ENCODE results near the gene CD320. TPM values are rescaled to one million over a fixed set of nuclear protein-coding genes. Genes with fewer than 3 reads are reported as not detected.

The CD320 gene
- total RNA-seq, 2 experiments from 2014 or later: 42.0 to 49.8 TPM

- peaks cover 21% of the 10 kb centered on the region for H3K4me1 Mint-ChIP-seq
- no peak overlapping the region for H3K27ac Mint-ChIP-seq
- H3K4me3 Mint-ChIP-seq: no peak overlapping the region
- peaks cover 34% of the 10 kb centered on the region for H3K27me3 Mint-ChIP-seq
- H3K36me3 Mint-ChIP-seq: no peaks in the 10 kb centered on the region
- ATAC-seq (no peak), DNase-seq (no peak)
- CTCF ChIA-PET: interaction anchor here (0.6 to 5.9 kb wide), 7 partner anchors 9 to 240 kb away, joined by 3 to 48 read pairs (median 3); no protein-coding TSS in a partner anchor
- no peaks in the 10 kb centered on the region for H3K9me3 Mint-ChIP-seq (ENCODE audit: low read depth)
Observed at GRCh38 chr19:8340341-8341096, 32.4 kb upstream of the CD320 start.

- no peak for DNase-seq
- no peak for ATAC-seq
- H3K9me3 Mint-ChIP-seq (ENCODE audit: low read depth): no peaks in the 10 kb centered on the region
- CTCF ChIA-PET: interaction anchor here (1.1 to 2.0 kb wide), 3 partner anchors 9 to 16 kb away, joined by 3 to 8 read pairs (median 4); no protein-coding TSS in a partner anchor
- peaks cover 25% of the 10 kb centered on the region for H3K4me1 Mint-ChIP-seq
- H3K27ac Mint-ChIP-seq: no peak overlapping the region
- no peaks in the 10 kb centered on the region for H3K36me3 Mint-ChIP-seq
- H3K4me3 Mint-ChIP-seq: no peak overlapping the region
- peaks cover 39% of the 10 kb centered on the region for H3K27me3 Mint-ChIP-seq
Observed at GRCh38 chr19:8338835-8339234, 30.7 kb upstream of the CD320 start.

- no peak overlapping the region for H3K4me3 Mint-ChIP-seq
Observed at GRCh38 chr19:8337728-8338127, 29.6 kb upstream of the CD320 start.

GRCh38 chr19:8336660-8337059 is 28.5 kb upstream of the CD320 start:
- peaks cover 15% of the 10 kb centered on the region for H3K4me1 Mint-ChIP-seq
- CTCF ChIA-PET: interaction anchor here (0.8 to 3.9 kb wide), 4 partner anchors 10 to 69 kb away, joined by 3 to 29 read pairs (median 5); no protein-coding TSS in a partner anchor
- H3K9me3 Mint-ChIP-seq (ENCODE audit: low read depth): no peaks in the 10 kb centered on the region
- peaks cover 45% of the 10 kb centered on the region for H3K27me3 Mint-ChIP-seq
- no peaks in the 10 kb centered on the region for H3K36me3 Mint-ChIP-seq
- no peak for ATAC-seq
- H3K4me3 Mint-ChIP-seq: no peak overlapping the region
- H3K27ac Mint-ChIP-seq: no peak overlapping the region
- DNase-seq: no peak

More at GRCh38 chr19:8337728-8338127, 29.6 kb upstream of the CD320 start:
- Mint-ChIP-seq H3K36me3 (no peaks in the 10 kb centered on the region), H3K4me1 (peaks cover 21% of the 10 kb centered on the region), H3K9me3 (ENCODE audit: low read depth) (no peaks in the 10 kb centered on the region), H3K27ac (no peak overlapping the region), H3K27me3 (peaks cover 45% of the 10 kb centered on the region)
- CTCF ChIA-PET: no interaction called here
- no peak for ATAC-seq
- DNase-seq: no peak

- peaks cover 45% of the 10 kb centered on the region for H3K27me3 Mint-ChIP-seq
- ATAC-seq (no peak), DNase-seq (no peak)
- peak overlapping the region; percentile 48 for H3K4me3 Mint-ChIP-seq
- no peaks in the 10 kb centered on the region for H3K36me3 Mint-ChIP-seq
- H3K9me3 Mint-ChIP-seq (ENCODE audit: low read depth): no peaks in the 10 kb centered on the region
- CTCF ChIA-PET: interaction anchor here (0.8 to 3.9 kb wide), 8 partner anchors 8 to 206 kb away, joined by 3 to 29 read pairs (median 4); partner anchors contain the start of genes KANK3 and ZNF414
- H3K27ac Mint-ChIP-seq: no peak overlapping the region
- H3K4me1 Mint-ChIP-seq: peaks cover 14% of the 10 kb centered on the region
Observed at GRCh38 chr19:8336072-8336569, 28.0 kb upstream of the CD320 start.

- Mint-ChIP-seq H3K4me1 (peaks cover 12% of the 10 kb centered on the region), H3K27ac (no peak overlapping the region), H3K27me3 (peaks cover 40% of the 10 kb centered on the region), H3K36me3 (no peaks in the 10 kb centered on the region), H3K9me3 (ENCODE audit: low read depth) (no peaks in the 10 kb centered on the region), H3K4me3 (peak overlapping the region; percentile 48)
- no peak for DNase-seq
- CTCF ChIA-PET: interaction anchor here (0.8 to 3.9 kb wide), 10 partner anchors 8 to 206 kb away, joined by 3 to 29 read pairs (median 6); partner anchors contain the start of genes ANGPTL4, KANK3 and ZNF414
- ATAC-seq: peak; percentile 66
Observed at GRCh38 chr19:8335343-8336071, 27.3 kb upstream of the CD320 start.

GRCh38 chr19:8334458-8335342 is 26.5 kb upstream of the CD320 start:
- DNase-seq: peak; percentile 58
- Mint-ChIP-seq H3K4me1 (peaks cover 10% of the 10 kb centered on the region), H3K9me3 (ENCODE audit: low read depth) (no peaks in the 10 kb centered on the region), H3K27ac (no peak overlapping the region), H3K36me3 (no peaks in the 10 kb centered on the region), H3K27me3 (peaks cover 36% of the 10 kb centered on the region), H3K4me3 (no peak overlapping the region)
- CTCF ChIA-PET: interaction anchor here (0.6 to 3.9 kb wide), 13 partner anchors 8 to 589 kb away, joined by 3 to 29 read pairs (median 5); partner anchors contain the start of genes ANGPTL4, KANK3, MARCHF2 and ZNF414
- ATAC-seq: peak; percentile 73

- no peak overlapping the region for H3K27ac Mint-ChIP-seq
- H3K27me3 Mint-ChIP-seq: peaks cover 35% of the 10 kb centered on the region
- no peaks in the 10 kb centered on the region for H3K36me3 Mint-ChIP-seq
- DNase-seq (no peak), ATAC-seq (no peak)
- no peak overlapping the region for H3K4me3 Mint-ChIP-seq
- H3K9me3 Mint-ChIP-seq (ENCODE audit: low read depth): no peaks in the 10 kb centered on the region
- CTCF ChIA-PET: interaction anchor here (0.6 to 3.9 kb wide), 8 partner anchors 10 to 590 kb away, joined by 3 to 29 read pairs (median 5); partner anchors contain the start of genes ANGPTL4, KANK3 and MARCHF2
- peaks cover 10% of the 10 kb centered on the region for H3K4me1 Mint-ChIP-seq
Observed at GRCh38 chr19:8333767-8334457, 25.8 kb upstream of the CD320 start.

DNA sequence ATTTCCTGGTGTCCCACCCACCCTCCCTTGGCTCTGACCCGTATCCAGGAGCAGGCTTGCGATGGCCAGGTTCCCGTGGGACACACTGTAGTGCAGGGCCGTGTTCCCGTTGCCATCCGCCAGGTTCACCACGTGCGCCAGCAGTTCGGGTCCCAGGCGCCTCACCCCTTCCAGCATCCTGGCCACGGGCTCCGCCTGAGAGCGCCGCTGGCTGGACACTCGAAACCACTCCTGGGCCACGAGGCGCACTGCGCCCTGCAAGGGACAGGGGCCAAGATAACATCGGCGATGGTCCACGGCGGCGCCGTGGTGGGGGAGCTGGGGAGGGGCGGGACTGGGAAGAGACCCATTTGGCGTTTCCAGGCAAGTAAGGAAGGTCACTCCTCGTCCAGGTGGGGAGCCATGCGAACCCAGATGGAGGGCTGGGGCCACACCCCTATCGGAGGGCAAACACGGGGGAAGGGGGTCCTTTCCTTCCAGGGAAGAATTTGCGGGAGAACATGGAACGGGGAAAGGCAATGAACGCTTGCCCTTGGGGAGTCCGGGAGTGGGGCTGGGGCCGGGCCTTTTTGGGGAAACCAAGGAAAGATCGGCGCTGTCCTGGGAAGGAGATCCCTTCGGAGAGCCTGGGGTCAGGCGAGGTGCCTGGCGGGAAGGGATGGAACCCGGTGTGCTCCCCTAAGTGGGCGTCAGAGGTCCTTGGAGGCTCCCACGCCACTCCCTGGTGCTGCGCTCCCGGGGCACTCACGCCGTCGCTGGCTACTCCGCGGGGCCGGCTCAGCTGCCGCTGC is 25.0 kb upstream of the CD320 start:
- Mint-ChIP-seq H3K4me3 (no peak overlapping the region), H3K27me3 (peaks cover 36% of the 10 kb centered on the region), H3K36me3 (no peaks in the 10 kb centered on the region), H3K4me1 (peaks cover 10% of the 10 kb centered on the region), H3K27ac (no peak overlapping the region), H3K9me3 (ENCODE audit: low read depth) (no peaks in the 10 kb centered on the region)
- ATAC-seq (no peak), DNase-seq (no peak)
- CTCF ChIA-PET: interaction anchor here (1.2 to 3.9 kb wide), 4 partner anchors 10 to 80 kb away, joined by 3 to 29 read pairs (median 4); partner anchors contain the start of gene MARCHF2

DNA sequence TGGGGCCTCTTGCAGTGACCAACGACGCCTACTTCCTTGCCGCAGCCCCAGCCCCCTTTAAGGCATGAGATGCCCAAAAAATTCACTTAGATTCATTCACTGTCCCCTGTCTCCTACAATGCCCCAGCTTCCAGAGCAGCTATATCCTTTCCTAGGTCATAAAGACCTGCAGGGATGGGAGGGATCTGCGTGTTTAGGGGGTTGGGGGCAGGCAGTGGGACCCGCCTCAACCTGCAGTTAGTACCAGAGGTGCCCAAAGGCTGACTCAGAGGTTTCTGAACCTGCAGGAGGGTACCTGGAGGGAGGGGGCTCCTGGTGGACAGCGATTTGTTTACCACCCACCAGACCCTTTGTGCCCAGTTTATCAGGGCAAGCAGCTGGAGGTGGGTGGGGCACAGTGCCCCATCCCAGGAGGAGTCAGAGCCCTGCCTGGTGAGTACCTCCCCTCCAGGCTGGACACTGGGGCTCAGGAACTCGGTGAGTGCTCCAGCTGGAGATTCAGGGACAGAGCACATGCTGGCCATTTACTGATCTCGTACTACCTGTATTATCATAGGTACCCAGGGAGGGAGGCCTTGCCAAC is 23.2 kb upstream of the CD320 start:
- no peaks in the 10 kb centered on the region for H3K36me3 Mint-ChIP-seq
- no peaks in the 10 kb centered on the region for H3K9me3 Mint-ChIP-seq (ENCODE audit: low read depth)
- no peak overlapping the region for H3K27ac Mint-ChIP-seq
- ATAC-seq: no peak
- CTCF ChIA-PET: interaction anchor here (1.1 kb wide), 1 partner anchor 8 kb away, joined by 3 read pairs; no protein-coding TSS in a partner anchor
- DNase-seq: no peak
- no peak overlapping the region for H3K4me3 Mint-ChIP-seq
- peaks cover 10% of the 10 kb centered on the region for H3K4me1 Mint-ChIP-seq
- H3K27me3 Mint-ChIP-seq: peaks cover 25% of the 10 kb centered on the region

DNA sequence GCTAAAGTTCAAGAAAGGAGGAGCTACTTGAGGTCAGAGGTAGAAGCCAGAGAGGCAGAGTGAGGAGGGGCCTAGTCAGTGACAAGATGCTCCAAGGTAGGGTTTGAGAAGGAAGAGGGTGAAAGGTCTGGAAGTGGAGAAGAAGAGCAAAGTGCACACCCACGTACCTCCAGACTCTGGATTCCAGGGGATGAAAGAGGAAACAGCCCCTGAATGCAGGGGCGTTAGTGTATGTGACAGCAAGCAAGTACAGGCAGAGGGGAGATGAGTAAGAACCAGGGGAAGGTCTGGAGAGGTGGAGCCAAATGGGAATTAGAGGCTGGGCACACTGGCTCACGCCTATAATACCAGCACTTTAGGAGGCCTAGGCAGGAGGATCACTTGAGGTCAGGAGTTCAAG is 21.8 kb upstream of the CD320 start:
- H3K4me3 Mint-ChIP-seq: no peak overlapping the region
- H3K36me3 Mint-ChIP-seq: no peaks in the 10 kb centered on the region
- H3K4me1 Mint-ChIP-seq: peaks cover 4% of the 10 kb centered on the region
- DNase-seq: no peak
- CTCF ChIA-PET: no interaction called here
- H3K27me3 Mint-ChIP-seq: peaks cover 19% of the 10 kb centered on the region
- H3K27ac Mint-ChIP-seq: no peak overlapping the region
- no peak for ATAC-seq
- no peaks in the 10 kb centered on the region for H3K9me3 Mint-ChIP-seq (ENCODE audit: low read depth)

All from activated CD8-positive, alpha-beta memory T cell treated with anti-CD3 and anti-CD28 coated beads, Interleukin-2, amount 10 ng/mL, durations not matched to agents 7 days and 5 days (primary cell).